Activated CD4-positive, alpha-beta memory T cell treated with anti-CD3 and anti-CD28 coated beads, Interleukin-2, amount 10 ng/mL, durations not matched to agents 7 days and 5 days (primary cell): ENCODE measurements around the gene CCDC117. TPM values are rescaled to one million over a fixed set of nuclear protein-coding genes. Genes with fewer than 3 reads are reported as not detected.

Experiments used
- total RNA-seq, 2 experiments: library from RNA; stranded (reverse); gene quantifications; one replicate each; pipeline ENCODE4 v1.2.3, GENCODE V29; 2021

The CCDC117 gene
- total RNA-seq, 2 experiments from 2014 or later: 33.6 to 35.2 TPM

Other genes starting within 250 kb of the CCDC117 start
- 1 to 10 TPM in 1 of 2 experiments, under 1 TPM in 1; 0.93 to 1.4 TPM for gene TTC28, start 92.9 kb upstream of the CCDC117 start, total RNA-seq
- gene CHEK2, start 30.9 kb upstream of the CCDC117 start, total RNA-seq: 10 to 100 TPM; 38.7 to 39.8 TPM
- gene HSCB, start 30.7 kb upstream of the CCDC117 start, total RNA-seq: 10 to 100 TPM; 14.4 to 16.1 TPM
- gene XBP1, start 27.9 kb downstream of the CCDC117 start, total RNA-seq: 100 to 1,000 TPM; 263 to 266 TPM
- under 1 TPM; 0.40 to 0.58 TPM for gene ZNRF3, start 110.9 kb downstream of the CCDC117 start, total RNA-seq